HL-60 (cell line): ENCODE results near the gene CCDC92.

Experiments
- CTCF ChIP-seq: IDR thresholded peaks from one replicate; pipeline ENCODE4 v1.5.1; 2011; ENCODE audit warnings: low read length, control low read depth, inconsistent platforms; ENCODE audit not compliant: insufficient read depth
- TF ChIP-seq, protein P1 (sequence below): IDR thresholded peaks from 2 replicates; pipeline ENCODE4 v1.6.1; 2012; ENCODE audit warnings: low read depth; ENCODE audit not compliant: insufficient replicate concordance

DNA sequence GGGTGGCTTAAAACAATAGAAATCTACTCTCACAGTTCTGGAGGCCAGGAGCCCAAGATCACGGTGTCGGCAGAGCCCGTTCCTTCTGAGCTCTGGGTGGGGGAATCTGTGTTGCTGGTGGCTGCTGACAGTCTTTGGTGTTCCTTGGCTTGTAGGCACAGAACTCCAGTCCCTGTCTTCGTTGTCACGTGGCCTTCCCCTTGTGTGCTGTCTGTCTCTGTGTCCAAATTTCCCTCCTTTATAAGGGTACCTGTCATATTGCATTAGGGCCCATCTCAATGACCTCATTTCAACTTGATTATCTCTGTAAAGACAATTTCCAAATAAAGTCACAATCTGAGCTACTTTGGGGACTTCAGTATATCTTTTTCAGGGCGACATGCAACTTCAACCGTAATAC, 81.6 kb downstream of the CCDC92 start:
- TF ChIP-seq CTCF = no peak
- TF ChIP-seq, protein P1, sequence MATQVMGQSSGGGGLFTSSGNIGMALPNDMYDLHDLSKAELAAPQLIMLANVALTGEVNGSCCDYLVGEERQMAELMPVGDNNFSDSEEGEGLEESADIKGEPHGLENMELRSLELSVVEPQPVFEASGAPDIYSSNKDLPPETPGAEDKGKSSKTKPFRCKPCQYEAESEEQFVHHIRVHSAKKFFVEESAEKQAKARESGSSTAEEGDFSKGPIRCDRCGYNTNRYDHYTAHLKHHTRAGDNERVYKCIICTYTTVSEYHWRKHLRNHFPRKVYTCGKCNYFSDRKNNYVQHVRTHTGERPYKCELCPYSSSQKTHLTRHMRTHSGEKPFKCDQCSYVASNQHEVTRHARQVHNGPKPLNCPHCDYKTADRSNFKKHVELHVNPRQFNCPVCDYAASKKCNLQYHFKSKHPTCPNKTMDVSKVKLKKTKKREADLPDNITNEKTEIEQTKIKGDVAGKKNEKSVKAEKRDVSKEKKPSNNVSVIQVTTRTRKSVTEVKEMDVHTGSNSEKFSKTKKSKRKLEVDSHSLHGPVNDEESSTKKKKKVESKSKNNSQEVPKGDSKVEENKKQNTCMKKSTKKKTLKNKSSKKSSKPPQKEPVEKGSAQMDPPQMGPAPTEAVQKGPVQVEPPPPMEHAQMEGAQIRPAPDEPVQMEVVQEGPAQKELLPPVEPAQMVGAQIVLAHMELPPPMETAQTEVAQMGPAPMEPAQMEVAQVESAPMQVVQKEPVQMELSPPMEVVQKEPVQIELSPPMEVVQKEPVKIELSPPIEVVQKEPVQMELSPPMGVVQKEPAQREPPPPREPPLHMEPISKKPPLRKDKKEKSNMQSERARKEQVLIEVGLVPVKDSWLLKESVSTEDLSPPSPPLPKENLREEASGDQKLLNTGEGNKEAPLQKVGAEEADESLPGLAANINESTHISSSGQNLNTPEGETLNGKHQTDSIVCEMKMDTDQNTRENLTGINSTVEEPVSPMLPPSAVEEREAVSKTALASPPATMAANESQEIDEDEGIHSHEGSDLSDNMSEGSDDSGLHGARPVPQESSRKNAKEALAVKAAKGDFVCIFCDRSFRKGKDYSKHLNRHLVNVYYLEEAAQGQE = no peak
